GM12872 (cell line): ENCODE data around the gene G6PD.

Source experiments
- TF ChIP-seq, protein P1 (sequence below): IDR thresholded peaks from 3 replicates; pipeline ENCODE4 v1.5.1; 2011; ENCODE audit warnings: low read depth, mild to moderate bottlenecking, low read length, moderate library complexity; ENCODE audit not compliant: insufficient read depth

Gene G6PD

DNA sequence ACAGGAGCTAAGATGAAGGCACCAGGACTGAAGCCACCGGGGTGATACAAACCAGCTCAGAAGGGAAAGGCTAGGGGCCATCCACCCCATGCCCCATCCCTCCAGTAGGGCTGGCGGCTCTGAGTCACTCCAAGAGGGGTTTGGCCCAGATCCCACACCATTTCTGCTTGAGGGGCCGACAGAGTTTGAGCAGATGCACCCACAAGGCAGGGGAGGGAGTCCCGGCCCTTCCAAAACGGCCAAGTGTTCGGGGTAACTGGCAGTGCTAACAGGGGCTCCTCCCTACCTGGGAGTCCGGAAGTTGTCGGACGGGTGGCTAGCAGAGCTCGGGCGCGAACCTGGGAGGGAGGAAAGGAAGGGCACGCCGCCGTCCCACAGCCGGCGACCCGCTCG lies 56.6 kb downstream of the G6PD start:
- TF ChIP-seq, protein P1, sequence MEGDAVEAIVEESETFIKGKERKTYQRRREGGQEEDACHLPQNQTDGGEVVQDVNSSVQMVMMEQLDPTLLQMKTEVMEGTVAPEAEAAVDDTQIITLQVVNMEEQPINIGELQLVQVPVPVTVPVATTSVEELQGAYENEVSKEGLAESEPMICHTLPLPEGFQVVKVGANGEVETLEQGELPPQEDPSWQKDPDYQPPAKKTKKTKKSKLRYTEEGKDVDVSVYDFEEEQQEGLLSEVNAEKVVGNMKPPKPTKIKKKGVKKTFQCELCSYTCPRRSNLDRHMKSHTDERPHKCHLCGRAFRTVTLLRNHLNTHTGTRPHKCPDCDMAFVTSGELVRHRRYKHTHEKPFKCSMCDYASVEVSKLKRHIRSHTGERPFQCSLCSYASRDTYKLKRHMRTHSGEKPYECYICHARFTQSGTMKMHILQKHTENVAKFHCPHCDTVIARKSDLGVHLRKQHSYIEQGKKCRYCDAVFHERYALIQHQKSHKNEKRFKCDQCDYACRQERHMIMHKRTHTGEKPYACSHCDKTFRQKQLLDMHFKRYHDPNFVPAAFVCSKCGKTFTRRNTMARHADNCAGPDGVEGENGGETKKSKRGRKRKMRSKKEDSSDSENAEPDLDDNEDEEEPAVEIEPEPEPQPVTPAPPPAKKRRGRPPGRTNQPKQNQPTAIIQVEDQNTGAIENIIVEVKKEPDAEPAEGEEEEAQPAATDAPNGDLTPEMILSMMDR = no peak

DNA sequence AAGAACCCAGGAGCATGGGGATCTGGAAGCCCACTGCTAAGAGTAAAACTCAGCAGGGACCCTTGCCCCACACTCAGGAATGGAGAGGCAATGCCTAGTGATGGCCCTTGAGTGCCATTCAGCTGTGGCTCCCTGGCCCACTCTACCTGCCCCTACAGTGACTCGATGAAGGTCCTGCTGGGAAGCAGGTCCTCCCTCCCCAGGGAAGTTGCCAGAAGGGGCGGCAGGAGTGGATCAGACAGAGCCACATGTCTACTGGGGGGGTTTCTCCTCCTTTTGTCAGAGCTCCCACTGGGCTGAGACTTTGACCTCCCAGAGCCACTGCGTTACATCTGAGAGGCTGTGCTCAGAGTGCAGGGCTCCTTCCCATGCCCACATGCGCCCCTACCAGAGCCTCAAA lies 57.5 kb downstream of the G6PD start:
- TF ChIP-seq, protein P1 = no peak

GRCh38 chrX:154488336-154489075 lies 58.1 kb downstream of the G6PD start:
- TF ChIP-seq, protein P1 = no peak

GRCh38 chrX:154487518-154488290 lies 58.9 kb downstream of the G6PD start:
- TF ChIP-seq, protein P1 = no peak

- TF ChIP-seq, protein P1 = no peak
These were observed 60.0 kb downstream of the G6PD start, which contains the start of gene UBL4A for GRCh38 chrX:154486396-154487207. Gene UBL4A (minus strand): TSS chrX:154486615. CDS start chrX:154486584, 31 bp downstream.

GRCh38 chrX:154486052-154486395 lies 60.6 kb downstream of the G6PD start:
- TF ChIP-seq, protein P1 = no peak
